Skin epidermis (tissue), 12 donors: ENCODE results near the gene TTN.

ENCODE experiments used
- H3K27ac ChIP-seq, 21 experiments: fragments of 200-600 bp; sonication (generic) in 11 of 21; one replicate each; pipeline ENCODE4 v1.5.0; 2020; ENCODE audit warnings: mild to moderate bottlenecking in 3 of 21, inconsistent platforms in 2 of 21, moderate library complexity in 2 of 21
- H3K4me3 ChIP-seq, 7 experiments: fragments of 200-600 bp; sonication (generic) in 2 of 7; one replicate each; pipeline ENCODE4 v1.5.0; 2020; ENCODE audit warnings: inconsistent platforms in 2 of 7, mild to moderate bottlenecking in 2 of 7, moderate library complexity in 1 of 7

The TTN gene

GRCh38 chr2:178807227-178808008, at the start of gene TTN:
TSS of gene TTN (minus strand) at chr2:178807423. CDS start at chr2:178804642, 2,781 bp downstream.
- no peak within 1 kb of the TSS for H3K27ac ChIP-seq
- no peak within 1 kb of the TSS for H3K4me3 ChIP-seq

GRCh38 chr2:178855151-178855550, 47.9 kb upstream of the TTN start:
- H3K27ac ChIP-seq, result no peak overlapping the region
- no peak overlapping the region for H3K4me3 ChIP-seq

GRCh38 chr2:178848335-178848734, 41.1 kb upstream of the TTN start:
- no peak overlapping the region for H3K4me3 ChIP-seq
- H3K27ac ChIP-seq, result no peak overlapping the region

GRCh38 chr2:178846458-178846802, 39.2 kb upstream of the TTN start:
- no peak overlapping the region for H3K27ac ChIP-seq
- H3K4me3 ChIP-seq, result no peak overlapping the region

- no peak overlapping the region for H3K4me3 ChIP-seq
- H3K27ac ChIP-seq, result no peak overlapping the region
Observed at GRCh38 chr2:178845566-178846457, 38.6 kb upstream of the TTN start.

- Histone ChIP-seq H3K4me3 (no peak overlapping the region), H3K27ac (no peak overlapping the region)
Observed at GRCh38 chr2:178844701-178845100, 37.5 kb upstream of the TTN start.

GRCh38 chr2:178844269-178844668, 37.0 kb upstream of the TTN start:
- Histone ChIP-seq H3K4me3 (no peak overlapping the region), H3K27ac (no peak overlapping the region)

- no peak overlapping the region for H3K4me3 ChIP-seq
- no peak overlapping the region for H3K27ac ChIP-seq
Observed at GRCh38 chr2:178843697-178844096, 36.5 kb upstream of the TTN start.

- no peak overlapping the region for H3K27ac ChIP-seq
- no peak overlapping the region for H3K4me3 ChIP-seq
Observed at GRCh38 chr2:178836807-178837206, 29.6 kb upstream of the TTN start.

- H3K27ac ChIP-seq, result no peak overlapping the region
- no peak overlapping the region for H3K4me3 ChIP-seq
Observed at GRCh38 chr2:178834086-178834485, 26.9 kb upstream of the TTN start.

- H3K4me3 ChIP-seq, result no peak overlapping the region
- H3K27ac ChIP-seq, result no peak overlapping the region
Observed at GRCh38 chr2:178833382-178833781, 26.2 kb upstream of the TTN start.

GRCh38 chr2:178830451-178830850, 23.2 kb upstream of the TTN start:
- no peak overlapping the region for H3K27ac ChIP-seq
- no peak overlapping the region for H3K4me3 ChIP-seq

- no peak overlapping the region for H3K27ac ChIP-seq
- no peak overlapping the region for H3K4me3 ChIP-seq
Observed at GRCh38 chr2:178829981-178830380, 22.8 kb upstream of the TTN start.

- Histone ChIP-seq H3K4me3 (no peak overlapping the region), H3K27ac (no peak overlapping the region)
Observed at GRCh38 chr2:178829299-178829960, 22.2 kb upstream of the TTN start.

- Histone ChIP-seq H3K4me3 (no peak overlapping the region), H3K27ac (no peak overlapping the region)
Observed at GRCh38 chr2:178828486-178828881, 21.3 kb upstream of the TTN start.

GRCh38 chr2:178827739-178828485, 20.7 kb upstream of the TTN start:
- H3K4me3 ChIP-seq, result no peak overlapping the region

GRCh38 chr2:178827111-178827510, 19.9 kb upstream of the TTN start:
- H3K4me3 ChIP-seq, result no peak overlapping the region
- no peak overlapping the region for H3K27ac ChIP-seq

More at GRCh38 chr2:178827739-178828485, 20.7 kb upstream of the TTN start:
- H3K27ac ChIP-seq, result no peak overlapping the region

- H3K27ac ChIP-seq, result no peak overlapping the region
- no peak overlapping the region for H3K4me3 ChIP-seq
Observed at GRCh38 chr2:178825183-178825582, 18.0 kb upstream of the TTN start.

- Histone ChIP-seq H3K4me3 (no peak overlapping the region), H3K27ac (no peak overlapping the region)
Observed at GRCh38 chr2:178824181-178824580, 17.0 kb upstream of the TTN start.

GRCh38 chr2:178819992-178820391, 12.8 kb upstream of the TTN start:
- Histone ChIP-seq H3K27ac (no peak overlapping the region), H3K4me3 (no peak overlapping the region)
